Mesendoderm (in vitro differentiated cells): ENCODE results near the gene ZNF219.

Experiments
- DNase-seq: peaks from one replicate; pipeline ENCODE4 v3.0.0; 2013
- H2AK5ac ChIP-seq: 2 replicates; pipeline ENCODE4 v1.6.1; 2013; ENCODE audit warnings: low read length, inconsistent platforms
- H2BK120ac ChIP-seq: 2 replicates; pipeline ENCODE4 v1.6.1; 2013; ENCODE audit warnings: low read depth, mild to moderate bottlenecking, low read length, moderate library complexity, mixed read lengths
- H2BK15ac ChIP-seq: replicated peaks from 2 replicates; pipeline ENCODE4 v1.6.1; 2013; ENCODE audit warnings: low read depth, mild to moderate bottlenecking, moderate library complexity
- H2BK5ac ChIP-seq: 2 replicates; pipeline ENCODE4 v1.6.1; 2013; ENCODE audit warnings: low read length, inconsistent platforms
- H3K18ac ChIP-seq: 2 replicates; pipeline ENCODE4 v1.6.1; 2013; ENCODE audit warnings: mild to moderate bottlenecking, low read length, mixed read lengths
- H3K23ac ChIP-seq: one replicate; pipeline ENCODE4 v1.6.1; 2013; ENCODE audit warnings: low read length
- H3K27ac ChIP-seq: 2 replicates; pipeline ENCODE4 v1.5.1; 2013; ENCODE audit warnings: low read depth, mild to moderate bottlenecking, inconsistent platforms, low read length, moderate library complexity
- H3K27me3 ChIP-seq: 2 replicates; pipeline ENCODE4 v1.6.1; 2013; ENCODE audit warnings: low read length, control low read depth, mild to moderate bottlenecking, inconsistent platforms; ENCODE audit not compliant: insufficient read depth, poor library complexity
- H3K36me3 ChIP-seq: 2 replicates; pipeline ENCODE4 v1.6.1; 2013; ENCODE audit warnings: low read length, inconsistent platforms; ENCODE audit not compliant: control insufficient read depth, insufficient read depth
- H3K4ac ChIP-seq: one replicate; pipeline ENCODE4 v1.6.1; 2013; ENCODE audit warnings: low read depth, mild to moderate bottlenecking, low read length, moderate library complexity
- H3K4me1 ChIP-seq: 2 replicates; pipeline ENCODE4 v1.6.1; 2013; ENCODE audit warnings: low read depth, low read length, inconsistent platforms; ENCODE audit not compliant: control insufficient read depth
- H3K4me2 ChIP-seq: 2 replicates; pipeline ENCODE4 v1.6.1; 2013; ENCODE audit warnings: low read length
- H3K4me3 ChIP-seq: 2 replicates; pipeline ENCODE4 v1.5.1; 2013; ENCODE audit warnings: mild to moderate bottlenecking, low read length
- H3K56ac ChIP-seq: one replicate; pipeline ENCODE4 v1.6.1; 2013; ENCODE audit warnings: low read length
- H3K79me1 ChIP-seq: 2 replicates; pipeline ENCODE4 v1.6.1; 2013; ENCODE audit warnings: low read length, inconsistent platforms
- H3K79me2 ChIP-seq: 2 replicates; pipeline ENCODE4 v1.6.1; 2013; ENCODE audit warnings: mild to moderate bottlenecking, low read length; ENCODE audit not compliant: control insufficient read depth, insufficient read depth
- H3K9ac ChIP-seq: 2 replicates; pipeline ENCODE4 v1.6.1; 2013; ENCODE audit warnings: low read length, inconsistent platforms
- H4K5ac ChIP-seq: one replicate; pipeline ENCODE4 v1.6.1; 2013; ENCODE audit warnings: low read length
- H4K8ac ChIP-seq: one replicate; pipeline ENCODE4 v1.6.1; 2013; ENCODE audit warnings: low read depth, mild to moderate bottlenecking, control low read depth, low read length, moderate library complexity
- WGBS: extraction: QIAGEN DNeasy Blood & Tissue Kit; methylation state at CpG from one replicate; pipeline ENCODE4 v1.1.7; 2013; ENCODE audit warnings: low lambda C conversion rate, missing lambda C conversion rate; ENCODE audit not compliant: insufficient coverage; ENCODE audit errors: extremely low coverage; 5-methylcytosine and 5-hydroxymethylcytosine counted together

The ZNF219 gene

DNA sequence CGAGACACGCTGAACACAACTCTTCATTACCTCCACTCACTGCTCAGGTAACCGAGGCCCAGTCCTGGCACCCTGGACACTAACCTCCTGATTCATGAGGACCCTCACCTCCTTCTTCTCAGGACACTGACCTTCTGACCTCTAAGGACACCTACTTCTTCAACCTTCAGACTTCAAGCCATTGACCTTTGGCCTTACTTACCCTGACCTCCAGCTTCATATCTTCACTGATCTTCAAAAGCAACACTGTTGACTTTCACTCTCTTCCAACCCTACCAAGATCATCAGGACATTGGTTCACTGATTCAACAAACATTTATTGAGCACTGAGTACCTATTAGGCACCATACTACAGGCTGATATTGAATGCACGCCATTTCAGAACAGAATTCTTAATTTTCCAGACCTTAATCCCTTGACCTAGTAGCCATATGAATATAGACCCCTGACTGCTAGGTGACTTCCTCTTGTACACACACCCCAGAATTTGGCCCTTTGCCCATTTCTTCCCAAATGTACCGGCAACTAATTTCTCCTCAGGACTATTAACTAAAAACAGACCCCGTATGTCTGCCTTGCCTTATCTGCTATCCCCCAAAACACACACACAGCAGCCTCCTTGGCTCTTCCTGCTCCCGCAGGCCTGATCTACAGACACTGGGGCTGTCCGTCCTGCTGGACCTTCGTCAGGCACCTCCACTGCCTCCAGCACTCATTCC lies 22.6 kb downstream of the ZNF219 start:
- Histone ChIP-seq H3K4me3 (no peak overlapping the region), H4K5ac (no peak overlapping the region), H2BK5ac (no peak overlapping the region), H3K27me3 (no peaks in the 10 kb centered on the region), H2AK5ac (no peak overlapping the region), H2BK120ac (no peak overlapping the region), H3K4me1 (peaks cover 4% of the 10 kb centered on the region), H3K56ac (no peak overlapping the region), H3K27ac (no peak overlapping the region), H3K79me2 (peaks cover 3% of the 10 kb centered on the region), H2BK15ac (no peak overlapping the region), H3K4me2 (no peak overlapping the region), H3K9ac (no peak overlapping the region), H4K8ac (no peak overlapping the region), H3K36me3 (peaks cover 23% of the 10 kb centered on the region), H3K18ac (no peak overlapping the region), H3K79me1 (peaks cover 8% of the 10 kb centered on the region), H3K23ac (no peak overlapping the region), H3K4ac (no peak overlapping the region)
- no peak for DNase-seq
- WGBS, result no CpG with 5 or more reads among the region's 9 CpGs

DNA sequence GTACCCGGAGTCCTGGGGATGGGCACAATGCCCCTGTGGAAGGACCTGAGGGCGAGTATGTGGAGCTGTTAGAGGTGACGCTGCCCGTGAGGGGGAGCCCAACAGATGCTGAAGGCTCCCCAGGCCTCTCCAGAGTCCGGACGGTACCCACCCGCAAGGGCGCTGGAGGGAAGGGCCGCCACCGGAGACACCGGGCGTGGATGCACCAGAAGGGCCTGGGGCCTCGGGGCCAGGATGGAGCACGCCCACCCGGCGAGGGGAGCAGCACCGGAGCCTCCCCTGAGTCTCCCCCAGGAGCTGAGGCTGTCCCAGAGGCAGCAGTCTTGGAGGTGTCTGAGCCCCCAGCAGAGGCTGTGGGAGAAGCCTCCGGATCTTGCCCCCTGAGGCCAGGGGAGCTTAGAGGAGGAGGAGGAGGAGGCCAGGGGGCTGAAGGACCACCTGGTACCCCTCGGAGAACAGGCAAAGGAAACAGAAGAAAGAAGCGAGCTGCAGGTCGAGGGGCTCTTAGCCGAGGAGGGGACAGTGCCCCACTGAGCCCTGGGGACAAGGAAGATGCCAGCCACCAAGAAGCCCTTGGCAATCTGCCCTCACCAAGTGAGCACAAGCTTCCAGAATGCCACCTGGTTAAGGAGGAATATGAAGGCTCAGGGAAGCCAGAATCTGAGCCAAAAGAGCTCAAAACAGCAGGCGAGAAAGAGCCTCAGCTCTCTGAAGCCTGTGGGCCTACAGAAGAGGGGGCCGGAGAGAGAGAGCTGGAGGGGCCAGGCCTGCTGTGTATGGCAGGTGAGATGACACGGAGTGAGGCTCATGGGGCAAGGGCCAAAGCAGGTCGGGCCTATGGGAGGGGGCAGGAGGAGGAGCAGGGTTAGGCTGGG lies 23.8 kb downstream of the ZNF219 start:
- Histone ChIP-seq H3K4me2 (no peak overlapping the region), H3K27me3 (no peaks in the 10 kb centered on the region), H2AK5ac (no peak overlapping the region), H3K79me1 (peaks cover 8% of the 10 kb centered on the region), H3K27ac (no peak overlapping the region), H3K79me2 (peaks cover 3% of the 10 kb centered on the region), H2BK5ac (no peak overlapping the region), H3K4me1 (peaks cover 4% of the 10 kb centered on the region), H3K36me3 (peaks cover 20% of the 10 kb centered on the region), H3K9ac (no peak overlapping the region), H4K5ac (no peak overlapping the region), H2BK15ac (no peak overlapping the region), H2BK120ac (no peak overlapping the region), H4K8ac (no peak overlapping the region), H3K23ac (no peak overlapping the region), H3K56ac (no peak overlapping the region), H3K4me3 (no peak overlapping the region), H3K18ac (no peak overlapping the region), H3K4ac (no peak overlapping the region)
- no peak for DNase-seq
- no CpG with 5 or more reads among the region's 26 CpGs for WGBS

DNA sequence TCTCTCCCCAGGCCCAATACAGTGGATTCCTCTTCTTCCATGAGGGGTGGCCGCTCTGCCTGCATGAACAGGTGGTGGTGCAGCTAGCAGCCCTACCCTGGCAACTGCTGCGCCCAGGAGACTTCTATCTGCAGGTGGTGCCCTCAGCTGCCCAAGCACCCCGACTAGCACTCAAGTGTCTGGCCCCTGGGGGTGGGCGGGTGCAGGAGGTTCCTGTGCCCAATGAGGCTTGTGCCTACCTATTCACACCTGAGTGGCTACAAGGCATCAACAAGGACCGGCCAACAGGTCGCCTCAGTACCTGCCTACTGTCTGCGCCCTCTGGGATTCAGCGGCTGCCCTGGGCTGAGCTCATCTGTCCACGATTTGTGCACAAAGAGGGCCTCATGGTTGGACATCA lies 24.5 kb downstream of the ZNF219 start:
- Histone ChIP-seq H3K4ac (no peak overlapping the region), H4K8ac (no peak overlapping the region), H3K4me1 (peaks cover 4% of the 10 kb centered on the region), H3K79me1 (peaks cover 8% of the 10 kb centered on the region), H3K4me2 (no peak overlapping the region), H3K36me3 (peaks cover 17% of the 10 kb centered on the region), H3K27ac (no peak overlapping the region), H2AK5ac (no peak overlapping the region), H3K56ac (no peak overlapping the region), H3K79me2 (peaks cover 3% of the 10 kb centered on the region), H4K5ac (no peak overlapping the region), H3K4me3 (no peak overlapping the region), H2BK15ac (no peak overlapping the region), H3K23ac (no peak overlapping the region), H2BK120ac (no peak overlapping the region), H2BK5ac (no peak overlapping the region), H3K9ac (no peak overlapping the region), H3K27me3 (no peaks in the 10 kb centered on the region), H3K18ac (no peak overlapping the region)
- WGBS, result no CpG with 5 or more reads among the region's 9 CpGs
- no peak for DNase-seq

GRCh38 chr14:21072781-21073339 lies 25.6 kb downstream of the ZNF219 start:
- Histone ChIP-seq H4K8ac (no peak overlapping the region), H3K4me2 (no peak overlapping the region), H2BK5ac (no peak overlapping the region), H2BK120ac (no peak overlapping the region), H3K27me3 (no peaks in the 10 kb centered on the region), H3K36me3 (peaks cover 13% of the 10 kb centered on the region), H4K5ac (no peak overlapping the region), H2BK15ac (no peak overlapping the region), H2AK5ac (no peak overlapping the region), H3K4ac (no peak overlapping the region), H3K79me1 (peaks cover 8% of the 10 kb centered on the region), H3K56ac (peak overlapping the region; percentile 99), H3K79me2 (peaks cover 3% of the 10 kb centered on the region), H3K18ac (no peak overlapping the region), H3K9ac (no peak overlapping the region), H3K4me1 (peaks cover 5% of the 10 kb centered on the region), H3K27ac (no peak overlapping the region), H3K23ac (no peak overlapping the region), H3K4me3 (no peak overlapping the region)
- DNase-seq, result no peak
- no CpG with 5 or more reads among the region's 9 CpGs for WGBS

GRCh38 chr14:21072031-21072473 lies 26.4 kb downstream of the ZNF219 start:
- Histone ChIP-seq H3K36me3 (peaks cover 11% of the 10 kb centered on the region), H3K56ac (peak overlapping the region; percentile 99), H3K79me1 (peaks cover 8% of the 10 kb centered on the region), H4K5ac (peak overlapping the region; percentile 12), H3K4ac (no peak overlapping the region), H3K4me1 (peaks cover 5% of the 10 kb centered on the region), H2AK5ac (peak overlapping the region; percentile 43), H3K4me3 (peak overlapping the region; percentile 46), H2BK15ac (no peak overlapping the region), H3K18ac (peak overlapping the region; percentile 95), H3K9ac (peak overlapping the region; percentile 93), H3K79me2 (peaks cover 3% of the 10 kb centered on the region), H3K27me3 (no peaks in the 10 kb centered on the region), H3K4me2 (peak overlapping the region; percentile 78), H4K8ac (no peak overlapping the region), H3K23ac (peak overlapping the region; percentile 9), H2BK120ac (no peak overlapping the region), H3K27ac (peak overlapping the region; percentile 99), H2BK5ac (peak overlapping the region; percentile 95)
- peak; percentile 70 for DNase-seq
- no CpG with 5 or more reads among the region's 4 CpGs for WGBS
